Liver (tissue), 9 donors: ENCODE measurements around the gene IGF2BP3. TPM values are rescaled to one million over a fixed set of nuclear protein-coding genes. Genes with fewer than 3 reads are reported as not detected.
"Not testable (repeated sequence)": the region's sequence is repeated elsewhere in the genome, so short reads cannot be mapped to it uniquely, and the experiment has no call there.

Source experiments
- DNase-seq: peaks from one replicate; pipeline ENCODE4 v3.0.0-alpha.2; 2017; ENCODE audit warnings: low spot score
- H3K27ac ChIP-seq, 2 donors: one replicate each; pipeline ENCODE4 v1.7.0; 2013; ENCODE audit warnings: inconsistent platforms in 2 of 2, low read length in 2 of 2, control low read depth in 1 of 2, low read depth in 1 of 2, mild to moderate bottlenecking in 1 of 2
- H3K27me3 ChIP-seq, 4 donors: one replicate each; pipeline versions ENCODE4 v1.6.1 to v1.7.0; 2013; ENCODE audit warnings: low read length in 3 of 4, inconsistent platforms in 1 of 4, mild to moderate bottlenecking in 1 of 4, moderate library complexity in 1 of 4; ENCODE audit not compliant: control insufficient read depth in 4 of 4, insufficient read depth in 4 of 4
- H3K36me3 ChIP-seq, 4 donors: one replicate each; pipeline versions ENCODE4 v1.6.1 to v1.7.0; 2013; ENCODE audit warnings: low read length in 3 of 4, mild to moderate bottlenecking in 3 of 4, low read depth in 1 of 4, moderate library complexity in 1 of 4; ENCODE audit not compliant: control insufficient read depth in 4 of 4, insufficient read depth in 3 of 4
- H3K4me1 ChIP-seq, 4 donors: one replicate each; pipeline versions ENCODE4 v1.6.1 to v1.7.0; 2013; ENCODE audit warnings: low read length in 3 of 4, mild to moderate bottlenecking in 3 of 4, moderate library complexity in 1 of 4; ENCODE audit not compliant: control insufficient read depth in 4 of 4, insufficient read depth in 4 of 4
- H3K4me3 ChIP-seq, 3 donors: one replicate each; pipeline versions ENCODE4 v1.6.1 to v1.7.0; 2013; ENCODE audit warnings: low read length in 3 of 3, control low read depth in 1 of 3, low read depth in 1 of 3, mild to moderate bottlenecking in 1 of 3
- H3K9ac ChIP-seq, 2 donors: one replicate each; pipeline ENCODE4 v1.7.0; 2013; ENCODE audit warnings: low read length in 2 of 2, mild to moderate bottlenecking in 2 of 2, moderate library complexity in 2 of 2, control low read depth in 1 of 2, low read depth in 1 of 2
- H3K9me3 ChIP-seq, 4 donors: one replicate each; pipeline versions ENCODE4 v1.6.1 to v1.7.0; 2013; ENCODE audit warnings: low read length in 3 of 4; ENCODE audit not compliant: control insufficient read depth in 4 of 4
- ATF3 ChIP-seq: IDR thresholded peaks from 2 replicates; pipeline ENCODE4 v1.6.1; 2016; ENCODE audit warnings: antibody characterized with exemption
- EGR1 ChIP-seq, 2 donors: IDR thresholded peaks; 2 replicates each; pipeline ENCODE4 v1.6.1; 2016 to 2018; ENCODE audit warnings: antibody characterized with exemption in 2 of 2, low read depth in 2 of 2
- FOXA1 ChIP-seq: IDR thresholded peaks from 2 replicates; pipeline ENCODE4 v1.6.1; 2016; ENCODE audit warnings: antibody characterized with exemption
- FOXA2 ChIP-seq: IDR thresholded peaks from 2 replicates; pipeline ENCODE4 v1.6.1; 2016; ENCODE audit warnings: antibody characterized with exemption
- HNF4A ChIP-seq, 2 donors: conservative IDR thresholded peaks; 2 replicates each; pipeline ENCODE4 v1.6.1; 2016; ENCODE audit warnings: antibody characterized with exemption in 2 of 2, mild to moderate bottlenecking in 2 of 2
- HNF4G ChIP-seq: IDR thresholded peaks from 2 replicates; pipeline ENCODE4 v1.6.1; 2016; ENCODE audit warnings: antibody characterized with exemption
- JUND ChIP-seq, 2 donors: IDR thresholded peaks; 2 replicates each; pipeline ENCODE4 v1.6.1; 2016; ENCODE audit warnings: antibody characterized with exemption in 2 of 2
- MAX ChIP-seq: IDR thresholded peaks from 2 replicates; pipeline ENCODE4 v1.6.1; 2016; ENCODE audit warnings: antibody characterized with exemption
- NR2F2 ChIP-seq: IDR thresholded peaks from 2 replicates; pipeline ENCODE4 v1.6.1; 2016; ENCODE audit warnings: antibody characterized with exemption
- RXRA ChIP-seq, 2 donors: IDR thresholded peaks; 2 replicates each; pipeline ENCODE4 v1.6.1; 2017 to 2018; ENCODE audit warnings: antibody characterized with exemption in 2 of 2, mild to moderate bottlenecking in 1 of 2
- SP1 ChIP-seq: IDR thresholded peaks from 2 replicates; pipeline ENCODE4 v1.6.1; 2018; ENCODE audit warnings: antibody characterized with exemption, mild to moderate bottlenecking
- YY1 ChIP-seq: IDR thresholded peaks from 2 replicates; pipeline ENCODE4 v1.6.1; 2016; ENCODE audit warnings: antibody characterized with exemption, mild to moderate bottlenecking
- ZBTB33 ChIP-seq: IDR thresholded peaks from 2 replicates; pipeline ENCODE4 v1.6.1; 2016; ENCODE audit warnings: antibody characterized with exemption
- WGBS: extraction: QIAGEN DNeasy Blood & Tissue Kit; methylation state at CpG from one replicate; pipeline ENCODE4 v1.1.7; 2013; 5-methylcytosine and 5-hydroxymethylcytosine counted together
- polyA plus RNA-seq, 2 donors: library from polyadenylated mRNA; stranded (reverse) in 1 of 2; unstranded in 1 of 2; fragments of 200-250 nt in 1 of 2; fragments of >200 nt in 1 of 2; fragmentation: Nextera tagmentation in 1 of 2; extraction: Ambion mirVana in 1 of 2; gene quantifications; one replicate each; pipeline versions ENCODE4 v1.2.1 to v1.2.3, GENCODE V29; 2013 to 2015
- total RNA-seq, 2 donors: library from RNA; depleted of rRNA; stranded (reverse); fragments of >200 nt; gene quantifications; one replicate each; pipeline ENCODE4 v1.2.3, GENCODE V29; 2014
- donor health status: healthy.
- donor health status: healthy.
- donor health status: healthy.
- donor health status: healthy.
- donor health status: healthy.

The IGF2BP3 gene
- total and polyA plus RNA-seq, 4 donors, result 0.17 to 28.4 (median 0.23) TPM; not detected in 1

GRCh38 chr7:23331132-23331531 lies 139.2 kb downstream of the IGF2BP3 start:
- Histone ChIP-seq H3K4me1 (peaks cover 8 to 39% (median 33%) of the 10 kb centered on the region in 4 donors), H3K9ac (no peak overlapping the region), H3K4me3 (no peak overlapping the region), H3K27ac (no peak overlapping the region), H3K9me3 (no peaks in the 10 kb centered on the region), H3K27me3 (no peaks in the 10 kb centered on the region), H3K36me3 (no peaks in the 10 kb centered on the region)
- DNase-seq, result no peak
- no peak for TF ChIP-seq ZBTB33
- TF ChIP-seq RXRA (IDR thresholded peaks at IDR 0.05), result no peak
- no peak for TF ChIP-seq MAX
- TF ChIP-seq FOXA1, result no peak
- 76% methylated on average over 1 of the region's 1 CpG for WGBS

GRCh38 chr7:23315366-23315765 lies 154.9 kb downstream of the IGF2BP3 start:
- no peak for DNase-seq
- Histone ChIP-seq H3K4me1 (peaks cover 0 to 7% (median 4%) of the 10 kb centered on the region in 4 donors), H3K9me3 (no peaks in the 10 kb centered on the region), H3K27ac (no peak overlapping the region), H3K27me3 (no peaks in the 10 kb centered on the region), H3K9ac (no peak overlapping the region), H3K36me3 (no peaks in the 10 kb centered on the region), H3K4me3 (no peak overlapping the region)
- WGBS, result 78% methylated on average over 7 of the region's 7 CpGs
- TF ChIP-seq SP1, result no peak
- TF ChIP-seq FOXA1, result no peak
- TF ChIP-seq RXRA (IDR thresholded peaks at IDR 0.05), result no peak
- no peak for TF ChIP-seq JUND (IDR thresholded peaks at IDR 0.05)
- TF ChIP-seq HNF4G, result no peak
- no peak for TF ChIP-seq EGR1 (IDR thresholded peaks at IDR 0.05; ENCODE audit: low read depth in 2 of 2)
- TF ChIP-seq YY1, result no peak
- no peak for TF ChIP-seq NR2F2

- not testable (repeated sequence) for DNase-seq
Measured at GRCh38 chr7:23312141-23312540, 158.2 kb downstream of the IGF2BP3 start.

GRCh38 chr7:23308754-23309153 lies 161.5 kb downstream of the IGF2BP3 start:
- H3K9ac ChIP-seq, result no peak overlapping the region
- peaks cover 8 to 21% (median 12%) of the 10 kb centered on the region in 4 donors for H3K36me3 ChIP-seq
- no peaks in the 10 kb centered on the region for H3K27me3 ChIP-seq
- TF ChIP-seq MAX, result no peak
- TF ChIP-seq ZBTB33, result no peak
- TF ChIP-seq FOXA1, result no peak
- TF ChIP-seq ATF3, result no peak
- TF ChIP-seq YY1, result no peak
- TF ChIP-seq EGR1 (IDR thresholded peaks at IDR 0.05; ENCODE audit: low read depth in 2 of 2), result no peak
- no peak for TF ChIP-seq FOXA2
- no peak for TF ChIP-seq RXRA (IDR thresholded peaks at IDR 0.05)
- no peak for TF ChIP-seq HNF4G
- no peak for TF ChIP-seq HNF4A (conservative IDR thresholded peaks at IDR 0.05)
- 86% methylated on average over 6 of the region's 6 CpGs for WGBS
- DNase-seq, result no peak
- no peaks in the 10 kb centered on the region for H3K9me3 ChIP-seq
- H3K27ac ChIP-seq, result no peak overlapping the region
- peaks cover 0 to 6% (median 1%) of the 10 kb centered on the region in 4 donors for H3K4me1 ChIP-seq
- H3K4me3 ChIP-seq, result no peak overlapping the region

More at GRCh38 chr7:23312141-23312540, 158.2 kb downstream of the IGF2BP3 start:
- WGBS, result 88% methylated on average over 2 of the region's 2 CpGs
- not testable (repeated sequence) for H3K9me3 ChIP-seq, H3K27me3 ChIP-seq, H3K9ac ChIP-seq, H3K4me3 ChIP-seq, H3K27ac ChIP-seq, H3K4me1 ChIP-seq
- H3K36me3 ChIP-seq, result peaks cover 6 to 21% (median 12%) of the 10 kb centered on the region in 4 donors
